Peyer's patch (tissue), 4 donors: Measurements from ENCODE around the gene CDH2.

Experiments used
- CTCF ChIP-seq, 6 experiments: fragments of 450-650 bp in 4 of 6; fragments of 200-600 bp in 2 of 6; sonication (generic) in 1 of 6; IDR thresholded peaks; one replicate each; pipeline ENCODE4 v1.5.1; 2017 to 2019; ENCODE audit warnings: antibody characterized with exemption in 6 of 6, mild to moderate bottlenecking in 3 of 6, moderate library complexity in 1 of 6
- POLR2A ChIP-seq, 2 donors: fragments of 450-650 bp; IDR thresholded peaks; one replicate each; pipeline ENCODE4 v1.5.1; 2017; ENCODE audit warnings: antibody characterized with exemption in 2 of 2, mild to moderate bottlenecking in 2 of 2, moderate library complexity in 2 of 2

GRCh38 chr18:28113271-28114029 is 63.5 kb downstream of the CDH2 start:
- no peak for TF ChIP-seq CTCF (IDR thresholded peaks at IDR 0.05)
- no peak for TF ChIP-seq POLR2A (IDR thresholded peaks at IDR 0.05)
